GM18909 (cell line): ENCODE data around the gene PIGP.
"Not testable (repeated sequence)": the region's sequence is repeated elsewhere in the genome, so short reads cannot be mapped to it uniquely, and the experiment has no call there.

Experiments used
- ATAC-seq: cut with Tn5 transposase; IDR thresholded peaks from one replicate; pipeline ENCODE4 v1.9.1; 2021; ENCODE audit warnings: mild to moderate bottlenecking; ENCODE audit not compliant: unreplicated experiment, poor library complexity

Gene PIGP

DNA sequence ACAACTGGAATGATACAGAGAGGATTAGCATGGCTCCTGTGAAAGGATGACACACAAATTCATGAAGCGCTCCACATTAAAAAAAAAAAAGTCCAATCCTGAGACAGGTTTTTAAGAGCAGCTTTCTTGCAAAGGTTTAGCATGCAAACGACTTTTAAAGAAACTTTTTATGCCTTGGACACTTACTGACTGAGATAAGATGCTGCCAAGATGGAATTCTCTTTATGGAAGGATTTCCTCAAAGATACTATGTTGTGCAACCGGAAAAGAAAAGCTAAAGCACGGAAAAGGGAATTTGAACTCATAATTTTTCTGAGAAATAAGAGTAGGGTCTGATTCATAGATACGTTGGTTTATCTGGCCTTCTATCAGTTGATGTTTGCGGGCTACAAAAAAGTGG lies 27.3 kb downstream of the PIGP start:
- ATAC-seq, result no peak

- no peak for ATAC-seq
Observed at GRCh38 chr21:37045149-37045548, 27.7 kb downstream of the PIGP start.

GRCh38 chr21:37044643-37045042 lies 28.2 kb downstream of the PIGP start:
- no peak for ATAC-seq

DNA sequence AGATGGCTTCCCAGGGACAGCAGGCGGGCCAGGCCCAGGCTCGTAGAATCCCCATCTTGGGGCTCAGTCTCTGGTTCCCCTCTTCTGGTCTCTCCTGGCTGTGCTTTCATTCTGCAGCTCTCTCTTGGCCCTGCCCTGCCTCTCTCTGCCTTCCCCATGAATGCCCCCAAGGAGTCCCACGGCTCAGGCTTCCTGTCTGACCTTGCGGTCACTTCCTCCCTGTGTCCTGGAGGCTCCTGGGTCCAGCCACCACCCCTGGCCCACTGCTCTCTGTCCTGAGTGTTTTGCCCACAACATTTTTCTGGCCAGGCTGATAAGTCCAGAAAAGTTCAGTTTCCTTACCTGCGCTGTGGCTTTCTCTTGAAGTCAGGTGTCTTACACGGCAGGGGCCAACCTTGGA lies 29.1 kb downstream of the PIGP start:
- no peak for ATAC-seq

DNA sequence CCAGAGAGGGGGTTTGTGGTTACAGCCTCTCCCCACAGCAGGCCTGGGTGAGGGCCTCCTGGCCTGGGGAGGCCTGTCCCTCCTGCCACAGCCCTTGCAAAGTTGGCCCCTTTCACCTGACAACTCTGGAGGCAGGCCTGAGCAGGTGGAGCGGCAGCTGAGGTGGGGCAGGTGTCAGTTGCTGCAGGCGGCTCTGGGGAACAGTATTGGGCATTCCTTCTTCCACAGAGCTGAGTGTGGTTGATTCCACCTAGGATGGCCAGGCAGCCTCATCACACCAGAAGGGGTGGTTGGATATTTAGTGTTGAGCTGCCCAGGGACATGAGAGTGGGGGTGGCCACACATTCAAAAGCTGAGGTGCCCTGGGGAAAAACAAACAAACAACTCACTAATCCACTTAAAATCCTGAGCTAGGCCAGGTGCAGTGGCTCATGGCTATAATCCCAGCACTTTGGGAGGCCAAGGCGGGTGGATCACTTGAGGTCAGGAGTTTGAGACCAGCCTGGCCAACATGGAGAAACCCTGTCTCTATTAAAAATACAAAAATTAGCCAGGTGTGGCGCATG lies 31.1 kb downstream of the PIGP start:
- ATAC-seq, result no peak

GRCh38 chr21:37040212-37040611 lies 32.7 kb downstream of the PIGP start:
- no peak for ATAC-seq

- no peak for ATAC-seq
Observed at GRCh38 chr21:37039411-37040075, 33.3 kb downstream of the PIGP start.

- ATAC-seq, result no peak
Observed at GRCh38 chr21:37036177-37036576, 36.7 kb downstream of the PIGP start.

DNA sequence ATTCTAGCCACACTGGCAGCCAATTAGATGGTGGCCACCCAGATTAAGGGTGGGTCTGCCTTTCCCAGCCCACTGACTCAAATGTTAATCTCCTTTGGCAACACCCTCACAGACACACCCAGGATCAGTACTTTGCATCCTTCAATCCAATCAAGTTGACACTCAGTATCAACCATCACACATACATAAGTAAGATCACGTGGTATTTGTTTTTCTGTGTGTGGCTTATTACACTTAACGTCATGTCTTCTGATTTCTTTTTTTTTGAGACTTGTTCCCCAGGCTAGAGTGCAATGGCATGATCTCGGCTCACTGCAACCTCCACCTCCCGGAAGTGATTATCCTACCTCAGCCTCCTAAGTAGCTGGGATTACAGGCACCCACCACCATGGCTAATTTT lies 38.5 kb downstream of the PIGP start:
- not testable (repeated sequence) for ATAC-seq

GRCh38 chr21:37032877-37033471 lies 39.9 kb downstream of the PIGP start:
- ATAC-seq, result no peak

DNA sequence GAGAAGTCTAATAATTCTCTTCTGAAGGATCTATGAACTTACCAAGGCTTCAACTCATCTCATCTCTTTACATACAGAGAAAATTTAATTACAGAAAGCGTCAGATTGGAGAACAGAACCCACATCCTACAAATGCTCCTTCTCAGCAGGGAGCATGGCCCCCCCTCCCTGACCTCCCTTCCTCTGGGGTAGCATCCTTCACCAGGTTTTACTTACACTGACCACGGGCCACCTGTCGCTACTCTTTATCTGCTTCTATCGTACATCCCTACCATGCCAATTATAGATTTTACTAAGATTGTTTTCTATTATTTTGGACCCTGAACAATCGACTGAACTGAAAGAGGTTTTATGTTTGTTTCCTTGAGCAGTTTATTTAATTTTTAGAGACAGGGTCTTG lies 40.6 kb downstream of the PIGP start:
- ATAC-seq, result no peak

- ATAC-seq, result no peak
Observed at GRCh38 chr21:37030864-37031263, 42.0 kb downstream of the PIGP start.

DNA sequence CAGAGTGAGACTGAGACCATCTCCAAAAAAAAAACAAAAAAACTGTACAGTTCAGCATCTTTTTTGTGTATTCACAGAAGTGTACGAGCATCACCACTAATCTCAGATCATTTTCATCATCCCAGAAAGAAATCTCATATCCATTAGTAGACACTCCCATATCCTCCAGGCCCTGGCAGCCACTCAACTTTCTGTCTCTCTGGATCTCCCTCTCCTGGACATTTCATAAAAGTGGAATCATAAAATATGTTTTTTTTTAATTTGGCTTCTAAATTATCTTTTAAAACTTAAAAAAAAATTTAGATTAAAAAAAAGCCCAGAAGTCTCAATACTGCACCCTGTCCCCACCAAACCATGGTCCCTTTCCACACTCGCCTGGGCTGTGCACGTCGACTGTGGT lies 44.3 kb downstream of the PIGP start:
- no peak for ATAC-seq

DNA sequence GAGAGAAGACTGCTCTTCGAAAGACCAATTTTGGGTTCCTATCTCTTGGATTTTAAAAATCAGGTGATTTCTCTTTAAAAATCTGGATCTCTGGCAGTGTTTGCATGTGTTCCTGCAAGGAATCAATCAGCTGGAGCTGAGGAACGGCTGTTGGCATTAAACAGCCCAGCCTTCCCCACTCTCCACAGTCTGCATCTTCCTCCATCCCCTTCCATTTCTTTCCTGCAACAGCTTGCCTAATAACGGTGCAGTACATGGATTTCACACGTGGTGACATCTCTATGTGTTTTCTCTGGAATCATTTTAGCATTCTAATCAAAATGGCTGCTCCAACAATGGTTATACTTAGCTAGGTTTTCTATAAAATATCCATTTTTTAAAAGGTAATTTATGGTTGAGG lies 46.4 kb downstream of the PIGP start:
- no peak for ATAC-seq

DNA sequence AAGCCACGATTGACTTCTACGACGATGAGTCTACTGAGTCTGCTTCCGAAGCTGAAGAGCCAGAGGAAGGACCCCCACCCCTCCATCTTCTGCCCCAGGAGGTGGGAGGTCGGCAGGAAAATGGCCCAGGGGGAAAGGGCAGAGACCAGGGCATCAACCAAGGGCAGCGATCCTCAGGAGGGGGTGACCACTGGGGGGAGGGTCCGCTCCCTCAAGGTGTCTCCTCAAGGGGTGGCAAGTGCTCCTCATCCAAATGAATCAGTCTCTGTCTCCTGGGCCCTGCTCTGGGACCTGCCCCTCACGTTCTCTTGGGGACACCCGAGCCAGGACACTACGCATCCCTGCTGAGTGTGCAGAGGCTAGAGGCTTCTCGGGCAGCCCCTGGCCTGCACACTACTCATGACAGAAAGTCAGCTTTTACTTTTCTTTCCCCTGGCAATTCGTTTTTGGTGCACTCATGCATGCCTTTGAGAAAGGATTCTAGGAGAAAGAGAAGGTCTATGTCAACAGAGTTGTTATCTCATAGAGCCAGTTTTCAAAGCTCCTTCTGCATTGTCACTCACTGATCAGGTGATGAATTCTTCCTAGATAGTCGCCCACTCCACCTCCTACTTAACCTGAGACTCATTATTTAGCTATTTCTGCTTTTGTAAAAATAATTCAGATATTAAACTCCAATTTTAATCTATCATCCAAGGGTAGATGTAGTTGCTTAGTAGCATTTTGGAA lies 54.8 kb downstream of the PIGP start:
- no peak for ATAC-seq
